GM19035 (cell line): Measurements from ENCODE around the gene METTL21C.

Experiments used
- ATAC-seq: cut with Tn5 transposase; IDR thresholded peaks from one replicate; pipeline ENCODE4 v1.9.1; 2021; ENCODE audit not compliant: unreplicated experiment

Gene METTL21C

GRCh38 chr13:102694937-102695336, at the start of gene METTL21C:
Gene METTL21C (minus strand): TSS chr13:102695044. CDS start chr13:102694498, 546 bp downstream.
- ATAC-seq, result no peak

GRCh38 chr13:102742506-102742905, 47.7 kb upstream of the METTL21C start:
- no peak for ATAC-seq

- no peak for ATAC-seq
Measured at GRCh38 chr13:102742101-102742500, 47.3 kb upstream of the METTL21C start.

- no peak for ATAC-seq
Measured at GRCh38 chr13:102729560-102730270, 34.9 kb upstream of the METTL21C start.

GRCh38 chr13:102726430-102726829, 31.6 kb upstream of the METTL21C start:
- ATAC-seq, result no peak

- ATAC-seq, result no peak
Measured at GRCh38 chr13:102724923-102725322, 30.1 kb upstream of the METTL21C start.

GRCh38 chr13:102721800-102722231, 27.0 kb upstream of the METTL21C start:
- ATAC-seq, result no peak

GRCh38 chr13:102718746-102719145, 23.9 kb upstream of the METTL21C start:
- ATAC-seq, result no peak

- no peak for ATAC-seq
Measured at GRCh38 chr13:102715447-102715846, 20.6 kb upstream of the METTL21C start.

GRCh38 chr13:102710261-102710679, 15.4 kb upstream of the METTL21C start:
- no peak for ATAC-seq

- no peak for ATAC-seq
Measured at GRCh38 chr13:102709536-102709935, 14.7 kb upstream of the METTL21C start.

- ATAC-seq, result no peak
Measured at GRCh38 chr13:102708991-102709390, 14.1 kb upstream of the METTL21C start.

GRCh38 chr13:102708211-102708610, 13.4 kb upstream of the METTL21C start:
- no peak for ATAC-seq

- ATAC-seq, result no peak
Measured at GRCh38 chr13:102707467-102707866, 12.6 kb upstream of the METTL21C start.

- ATAC-seq, result no peak
Measured at GRCh38 chr13:102704238-102705058, 9.6 kb upstream of the METTL21C start.

GRCh38 chr13:102703726-102704035, 8.8 kb upstream of the METTL21C start:
- no peak for ATAC-seq

GRCh38 chr13:102702965-102703725, 8.3 kb upstream of the METTL21C start:
- no peak for ATAC-seq

GRCh38 chr13:102701331-102701730, 6.5 kb upstream of the METTL21C start:
- no peak for ATAC-seq

GRCh38 chr13:102700088-102701031, 5.5 kb upstream of the METTL21C start:
- no peak for ATAC-seq

- ATAC-seq, result no peak
Measured at GRCh38 chr13:102699504-102699903, 4.7 kb upstream of the METTL21C start.

- ATAC-seq, result no peak
Measured at GRCh38 chr13:102698649-102698980, 3.8 kb upstream of the METTL21C start.
